SU-DHL-6 (cell line): ENCODE data around the gene NANOGP8.

Source experiments
- EZH2phosphoT487 ChIP-seq: fragments of 200-600 bp; sonication (generic), shearing (Covaris generic); conservative IDR thresholded peaks from 2 replicates; pipeline ENCODE4 v1.6.1; 2018; ENCODE audit warnings: mild to moderate bottlenecking, antibody characterized with exemption, low read length, moderate library complexity, mixed read lengths
- TF ChIP-seq, protein P1 (sequence below): fragments of 200-600 bp; sonication (generic); IDR thresholded peaks from one replicate; pipeline ENCODE4 v1.5.1; 2017; ENCODE audit warnings: antibody characterized with exemption, mild to moderate bottlenecking, low read length, moderate library complexity; ENCODE audit not compliant: insufficient read depth, poor library complexity, severe bottlenecking

DNA sequence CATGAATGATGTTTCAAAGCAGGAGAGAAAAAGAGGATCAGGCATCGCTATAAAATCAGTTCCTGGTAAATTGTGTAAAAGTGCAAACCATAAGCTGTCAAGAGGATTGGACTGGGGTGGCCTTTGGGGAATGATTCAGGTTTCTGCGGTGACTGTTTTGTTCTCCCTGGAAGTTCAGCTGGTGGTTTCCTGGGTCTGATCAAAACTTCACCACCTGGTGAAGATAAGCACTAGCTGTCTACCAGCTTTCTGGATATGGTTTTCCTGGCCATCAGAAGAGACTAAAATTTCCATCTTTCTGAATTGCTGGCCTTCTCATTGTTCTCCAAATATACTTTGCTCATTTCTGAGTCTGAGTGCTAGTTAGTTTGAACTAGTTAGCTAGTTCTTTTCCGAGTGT, 2.7 kb upstream of the NANOGP8 start:
- TF ChIP-seq, protein P1, sequence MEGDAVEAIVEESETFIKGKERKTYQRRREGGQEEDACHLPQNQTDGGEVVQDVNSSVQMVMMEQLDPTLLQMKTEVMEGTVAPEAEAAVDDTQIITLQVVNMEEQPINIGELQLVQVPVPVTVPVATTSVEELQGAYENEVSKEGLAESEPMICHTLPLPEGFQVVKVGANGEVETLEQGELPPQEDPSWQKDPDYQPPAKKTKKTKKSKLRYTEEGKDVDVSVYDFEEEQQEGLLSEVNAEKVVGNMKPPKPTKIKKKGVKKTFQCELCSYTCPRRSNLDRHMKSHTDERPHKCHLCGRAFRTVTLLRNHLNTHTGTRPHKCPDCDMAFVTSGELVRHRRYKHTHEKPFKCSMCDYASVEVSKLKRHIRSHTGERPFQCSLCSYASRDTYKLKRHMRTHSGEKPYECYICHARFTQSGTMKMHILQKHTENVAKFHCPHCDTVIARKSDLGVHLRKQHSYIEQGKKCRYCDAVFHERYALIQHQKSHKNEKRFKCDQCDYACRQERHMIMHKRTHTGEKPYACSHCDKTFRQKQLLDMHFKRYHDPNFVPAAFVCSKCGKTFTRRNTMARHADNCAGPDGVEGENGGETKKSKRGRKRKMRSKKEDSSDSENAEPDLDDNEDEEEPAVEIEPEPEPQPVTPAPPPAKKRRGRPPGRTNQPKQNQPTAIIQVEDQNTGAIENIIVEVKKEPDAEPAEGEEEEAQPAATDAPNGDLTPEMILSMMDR = no peak
- no peak for TF ChIP-seq EZH2phosphoT487
